A673 (cell line): ENCODE results near the gene NMUR1. TPM values are rescaled to one million over a fixed set of nuclear protein-coding genes. Genes with fewer than 3 reads are reported as not detected.

Source experiments
- BruUV-seq: library from RNA; stranded (reverse); fragments of 400-500 nt; replicated peaks from 2 replicates; lab custom pipeline; 2021; lab: Mats Ljungman, UMichigan
- CTCF ChIA-PET: fragments of 300-600 bp; sonication (Branson Sonifier 250); formaldehyde crosslinking; loops from one replicate; lab custom pipeline; 2022; ENCODE audit warnings: antibody characterized with exemption; lab: Charles Lee
- POLR2A ChIA-PET: fragments of 300-600 bp; sonication (Branson Sonifier 250); formaldehyde crosslinking; loops from one replicate; lab custom pipeline; 2022; ENCODE audit warnings: antibody characterized with exemption; ENCODE audit not compliant: low non-redundant PET; lab: Charles Lee
- DNase-seq: peaks from one replicate; pipeline ENCODE4 v3.0.0-alpha.2; 2015; ENCODE audit warnings: low spot score
- H3K27ac ChIP-seq: fragments of 200-600 bp; sonication (generic); 2 replicates; pipeline ENCODE4 v1.5.1; 2016; ENCODE audit warnings: mixed run types, low read depth, mild to moderate bottlenecking, mixed read lengths, antibody characterized with exemption, low read length; ENCODE audit not compliant: poor library complexity, severe bottlenecking
- H3K27me3 ChIP-seq: fragments of 200-600 bp; sonication (generic); replicated peaks from 2 replicates; pipeline ENCODE4 v1.6.1; 2017; ENCODE audit warnings: mixed run types, low read depth, mild to moderate bottlenecking, mixed read lengths, antibody characterized with exemption, low read length; ENCODE audit not compliant: insufficient read depth, poor library complexity
- H3K36me3 ChIP-seq: fragments of 200-600 bp; sonication (generic); 2 replicates; pipeline ENCODE4 v1.6.1; 2016; ENCODE audit warnings: mixed run types, mild to moderate bottlenecking, mixed read lengths, antibody characterized with exemption, low read length; ENCODE audit not compliant: insufficient read depth, poor library complexity, severe bottlenecking
- H3K4me1 ChIP-seq: fragments of 200-600 bp; sonication (generic); 2 replicates; pipeline ENCODE4 v1.6.1; 2017; ENCODE audit warnings: mixed run types, mild to moderate bottlenecking, mixed read lengths, antibody characterized with exemption, low read length; ENCODE audit not compliant: insufficient read depth, poor library complexity, severe bottlenecking
- H3K4me3 ChIP-seq: fragments of 200-600 bp; sonication (generic); 2 replicates; pipeline ENCODE4 v1.5.1; 2016; ENCODE audit warnings: low read depth, mixed run types, mild to moderate bottlenecking, mixed read lengths, low read length; ENCODE audit not compliant: poor library complexity, severe bottlenecking
- H3K9me3 ChIP-seq: fragments of 200-600 bp; sonication (generic); 2 replicates; pipeline ENCODE4 v1.6.1; 2016; ENCODE audit warnings: mixed run types, low read depth, mild to moderate bottlenecking, mixed read lengths, antibody characterized with exemption, low read length; ENCODE audit not compliant: poor library complexity, severe bottlenecking
- CTCF ChIP-seq: fragments of 300-800, 200-600 bp; sonication (generic); conservative IDR thresholded peaks from 2 replicates; pipeline ENCODE4 v1.5.1; 2017; ENCODE audit warnings: low read depth, mild to moderate bottlenecking, antibody characterized with exemption, low read length, moderate library complexity, mixed read lengths
- EZH2 ChIP-seq: fragments of 200-600 bp; sonication (generic); IDR thresholded peaks from 2 replicates; pipeline ENCODE4 v1.6.1; 2017; ENCODE audit warnings: borderline replicate concordance, low read depth, mild to moderate bottlenecking, mixed read lengths, antibody characterized with exemption, low read length; ENCODE audit not compliant: poor library complexity, severe bottlenecking
- intact Hi-C: fragments of 100-400 bp; cut with micrococcal nuclease; formaldehyde crosslinking; loops from one replicate; pipeline ENCODE4 v1.10.0; 2022; ENCODE audit not compliant: unreplicated experiment
- total RNA-seq: library from RNA; stranded (reverse); gene quantifications from 2 replicates; pipeline ENCODE4 v1.2.3, GENCODE V29; 2021

Gene NMUR1
- total RNA-seq, 1 experiment from 2014 or later = not detected

DNA sequence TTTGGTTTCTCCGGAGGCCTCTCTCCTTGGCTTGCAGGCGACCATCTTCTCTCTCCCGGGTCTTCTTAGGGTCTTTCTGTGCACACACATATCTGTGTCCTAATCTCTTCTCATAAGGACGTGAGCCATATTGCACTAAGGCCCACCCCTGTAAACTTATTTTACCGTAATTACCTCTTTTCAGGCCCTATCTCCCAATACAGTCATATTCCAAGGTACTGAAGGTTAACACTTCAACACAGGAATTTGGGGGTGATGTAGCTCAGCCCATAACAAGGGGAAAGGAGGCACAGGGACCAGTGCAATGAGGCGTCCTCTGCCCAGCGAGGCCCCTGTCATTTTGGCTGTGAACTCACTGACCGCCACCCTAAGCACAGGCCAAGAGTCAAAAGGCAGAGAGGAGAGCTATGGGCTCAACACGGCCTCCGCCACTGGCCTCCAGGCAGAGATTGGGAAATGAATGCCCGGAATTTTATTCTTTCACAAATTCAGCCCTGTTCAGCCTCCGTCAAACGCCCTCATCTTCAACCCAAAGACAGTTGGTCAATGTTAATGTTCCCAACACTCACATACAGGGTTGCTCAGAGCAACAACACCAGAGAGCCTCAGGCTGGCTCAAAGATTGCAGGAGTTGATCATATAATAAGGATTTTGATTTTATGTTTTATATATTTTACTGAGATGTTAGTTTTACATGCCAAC, 15.9 kb upstream of the NMUR1 start:
- Histone ChIP-seq H3K4me3 (no peak overlapping the region), H3K27ac (no peak overlapping the region), H3K36me3 (no peaks in the 10 kb centered on the region), H3K4me1 (no peaks in the 10 kb centered on the region), H3K9me3 (no peaks in the 10 kb centered on the region), H3K27me3 (no peaks in the 10 kb centered on the region)
- DNase-seq = no peak
- BruUV-seq = no TSS peak
- TF ChIP-seq CTCF = no peak
- TF ChIP-seq EZH2 = no peak
- ChIA-PET CTCF (no interaction called here), POLR2A (no interaction called here)
- intact Hi-C loops = no loop called here

GRCh38 chr2:231545105-231545902, 15.1 kb upstream of the NMUR1 start:
- Histone ChIP-seq H3K4me1 (no peaks in the 10 kb centered on the region), H3K36me3 (no peaks in the 10 kb centered on the region), H3K4me3 (no peak overlapping the region), H3K27me3 (no peaks in the 10 kb centered on the region), H3K27ac (no peak overlapping the region), H3K9me3 (no peaks in the 10 kb centered on the region)
- intact Hi-C loops = no loop called here
- TF ChIP-seq CTCF (no peak), EZH2 (no peak)
- ChIA-PET CTCF (no interaction called here), POLR2A (no interaction called here)
- no TSS peak for BruUV-seq
- DNase-seq = no peak

DNA sequence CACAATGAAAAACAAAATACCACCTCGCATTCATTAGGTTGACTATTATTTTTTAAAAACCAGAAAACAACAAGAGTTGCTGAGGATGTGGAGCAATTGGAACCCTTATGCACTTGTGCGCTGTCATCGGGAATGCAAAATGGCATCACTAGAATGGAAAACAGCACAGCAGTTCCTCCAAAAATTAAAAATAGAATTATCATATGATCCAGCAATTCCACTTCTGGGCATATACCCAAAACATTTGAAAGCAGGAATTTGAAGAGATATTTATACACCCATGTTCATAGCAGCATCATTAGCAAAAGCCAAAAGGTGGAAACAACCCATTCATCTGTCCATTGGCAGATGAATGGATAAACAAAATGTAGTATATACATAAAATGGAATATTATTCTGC, 11.9 kb upstream of the NMUR1 start:
- intact Hi-C loops = no loop called here
- no peak overlapping the region for H3K27ac ChIP-seq
- H3K4me1 ChIP-seq = no peaks in the 10 kb centered on the region
- H3K4me3 ChIP-seq = no peak overlapping the region
- TF ChIP-seq CTCF = no peak
- TF ChIP-seq EZH2 = no peak
- DNase-seq = no peak
- BruUV-seq = no TSS peak
- POLR2A ChIA-PET = no interaction called here
- CTCF ChIA-PET = no interaction called here
- no peaks in the 10 kb centered on the region for H3K27me3 ChIP-seq
- no peaks in the 10 kb centered on the region for H3K9me3 ChIP-seq
- H3K36me3 ChIP-seq = no peaks in the 10 kb centered on the region
